ENCODE data around the gene GPR148.

GPR148 gene

DNA sequence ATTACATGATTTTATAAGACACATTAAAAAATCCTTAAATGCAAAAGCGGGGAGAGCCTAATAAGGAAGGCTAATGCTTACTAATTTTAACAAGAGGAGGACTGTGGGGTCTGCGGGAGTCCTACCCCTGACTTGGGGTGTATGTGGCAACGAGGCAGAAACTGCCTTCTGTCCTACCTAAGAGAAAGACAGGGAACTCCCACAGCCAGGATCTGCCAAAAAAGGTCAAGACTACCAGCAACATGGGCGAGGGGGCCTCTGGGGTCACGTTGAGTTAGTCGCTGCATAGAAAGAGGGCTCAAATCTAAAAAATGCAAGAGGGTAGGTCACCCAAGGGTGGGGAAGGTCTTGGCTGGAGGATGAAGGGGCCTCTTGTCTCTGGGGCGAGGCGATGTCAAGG, 25.9 kb downstream of the GPR148 start:
- no peak for DNase-seq

DNA sequence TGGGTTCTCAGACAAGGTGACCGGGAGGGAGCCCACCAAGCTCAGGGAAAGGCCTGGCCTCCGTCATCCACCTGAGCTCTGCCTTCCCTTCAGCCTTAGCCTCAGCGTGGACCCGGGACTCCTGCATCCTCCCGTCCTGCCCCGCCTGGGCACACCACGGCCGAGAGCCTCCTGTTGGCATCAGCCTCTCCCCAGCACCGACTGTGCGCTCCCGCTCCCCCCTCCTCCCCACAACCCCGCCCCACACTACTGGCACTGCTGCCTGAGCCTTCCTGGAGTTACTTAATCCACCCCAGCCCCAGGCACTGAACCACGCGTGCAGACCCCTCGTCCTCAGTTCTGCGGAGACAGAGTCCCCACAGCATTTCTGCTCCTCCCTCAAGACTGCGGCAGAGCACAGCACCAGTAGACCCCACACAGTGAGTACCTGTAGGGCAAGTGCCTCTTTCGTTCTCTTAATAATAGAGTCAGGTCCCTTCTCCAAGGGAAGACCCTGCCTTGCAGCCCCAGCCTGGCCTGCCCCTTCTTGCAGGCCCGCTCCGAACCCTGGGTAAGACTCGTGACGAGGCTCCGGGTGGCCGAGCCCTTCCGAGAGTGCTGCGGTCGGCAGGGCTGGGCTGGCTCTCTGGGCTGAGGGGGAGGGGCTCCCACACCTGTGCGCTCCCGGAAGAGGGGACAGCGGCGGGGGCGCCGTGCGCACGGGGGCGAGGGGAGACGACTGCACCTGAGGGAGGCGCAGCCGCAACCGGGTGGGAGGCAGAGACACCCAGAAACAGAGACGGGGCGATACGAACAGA, 26.6 kb downstream of the GPR148 start, which contains the start of gene AMER3:
AMER3 (plus strand) TSS at position 285 of the 797 bp plus-strand sequence. CDS start 6,533 bp downstream, outside the sequence.
- DNase-seq: no peak

DNA sequence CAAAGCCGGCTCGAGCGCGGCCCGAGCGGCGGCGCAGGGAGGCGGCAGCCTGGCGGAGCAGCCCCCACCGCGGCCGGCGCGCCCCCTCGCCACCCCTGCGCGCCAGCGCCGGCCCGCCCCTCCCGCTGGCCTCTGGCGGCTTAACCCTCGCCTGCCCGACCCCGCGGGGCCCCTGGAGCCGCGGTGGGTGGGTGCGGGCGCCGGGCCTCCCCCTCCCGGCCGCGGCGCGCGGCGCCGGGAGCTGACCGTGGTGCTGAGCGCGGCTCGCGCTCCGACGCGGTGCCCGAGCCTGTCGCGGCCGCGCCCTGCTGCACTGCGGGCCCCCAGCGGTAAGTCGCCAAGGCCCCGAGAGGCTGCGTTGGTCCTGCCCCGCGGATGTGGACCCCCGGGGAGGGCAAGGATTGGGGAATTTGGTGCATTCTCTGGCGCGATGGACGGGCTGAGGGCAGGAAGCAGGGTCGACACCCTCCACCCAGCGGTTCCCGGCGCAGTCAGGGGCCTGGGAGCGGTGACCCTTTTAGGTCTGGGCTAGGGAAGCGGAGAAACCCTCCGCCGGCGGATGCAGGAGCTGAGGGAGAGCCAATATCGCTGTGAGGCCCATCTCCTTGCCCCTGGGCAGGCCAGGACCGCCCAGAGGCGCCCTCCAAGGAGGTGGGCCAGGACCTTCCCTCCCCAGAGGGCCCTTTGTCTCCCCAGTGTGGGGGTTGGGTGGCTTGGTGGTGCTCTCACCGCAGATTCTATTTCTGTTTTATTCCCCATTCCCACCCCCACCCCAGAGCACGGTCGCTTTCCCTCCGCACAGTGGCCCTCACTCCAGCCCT, 27.4 kb downstream of the GPR148 start:
- DNase-seq: no peak

DNA sequence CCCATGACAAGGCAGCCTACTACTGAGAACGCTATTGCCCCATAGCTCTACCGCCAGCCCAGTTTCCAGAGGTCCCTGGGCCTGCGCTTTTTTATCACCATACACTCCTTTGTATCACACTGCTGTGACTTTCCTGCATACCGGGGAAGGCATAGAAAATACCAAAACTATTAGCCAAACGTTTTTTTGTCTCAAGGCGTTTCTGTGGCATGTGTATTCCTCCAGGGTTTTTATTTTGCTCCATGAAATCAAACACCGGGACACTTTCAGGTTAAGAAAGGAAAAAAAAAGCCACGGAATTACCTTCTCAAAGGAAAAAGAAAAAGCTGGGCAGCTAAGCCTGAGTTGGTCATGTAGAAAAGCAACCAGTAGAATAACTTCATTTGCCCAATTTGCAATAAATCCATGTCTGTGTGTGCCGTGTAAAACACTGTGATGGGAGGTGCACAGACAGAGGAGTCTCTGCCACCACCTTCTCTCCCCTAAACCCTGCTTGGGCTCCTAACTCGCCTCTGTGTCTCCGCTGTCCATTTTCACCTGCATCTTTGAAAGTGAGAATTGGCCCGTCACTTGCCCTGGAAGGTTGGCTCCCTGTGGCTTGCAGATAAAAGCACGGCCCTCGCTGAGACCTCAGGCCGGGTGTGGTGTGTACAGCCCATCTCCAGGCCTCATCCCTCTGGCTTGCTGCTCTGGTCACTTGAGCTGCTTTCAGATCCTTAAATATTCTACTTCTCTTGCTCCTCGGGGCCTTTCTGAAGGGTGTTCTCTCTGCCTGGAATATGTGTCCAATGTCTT, 28.2 kb downstream of the GPR148 start:
- DNase-seq: no peak

DNA sequence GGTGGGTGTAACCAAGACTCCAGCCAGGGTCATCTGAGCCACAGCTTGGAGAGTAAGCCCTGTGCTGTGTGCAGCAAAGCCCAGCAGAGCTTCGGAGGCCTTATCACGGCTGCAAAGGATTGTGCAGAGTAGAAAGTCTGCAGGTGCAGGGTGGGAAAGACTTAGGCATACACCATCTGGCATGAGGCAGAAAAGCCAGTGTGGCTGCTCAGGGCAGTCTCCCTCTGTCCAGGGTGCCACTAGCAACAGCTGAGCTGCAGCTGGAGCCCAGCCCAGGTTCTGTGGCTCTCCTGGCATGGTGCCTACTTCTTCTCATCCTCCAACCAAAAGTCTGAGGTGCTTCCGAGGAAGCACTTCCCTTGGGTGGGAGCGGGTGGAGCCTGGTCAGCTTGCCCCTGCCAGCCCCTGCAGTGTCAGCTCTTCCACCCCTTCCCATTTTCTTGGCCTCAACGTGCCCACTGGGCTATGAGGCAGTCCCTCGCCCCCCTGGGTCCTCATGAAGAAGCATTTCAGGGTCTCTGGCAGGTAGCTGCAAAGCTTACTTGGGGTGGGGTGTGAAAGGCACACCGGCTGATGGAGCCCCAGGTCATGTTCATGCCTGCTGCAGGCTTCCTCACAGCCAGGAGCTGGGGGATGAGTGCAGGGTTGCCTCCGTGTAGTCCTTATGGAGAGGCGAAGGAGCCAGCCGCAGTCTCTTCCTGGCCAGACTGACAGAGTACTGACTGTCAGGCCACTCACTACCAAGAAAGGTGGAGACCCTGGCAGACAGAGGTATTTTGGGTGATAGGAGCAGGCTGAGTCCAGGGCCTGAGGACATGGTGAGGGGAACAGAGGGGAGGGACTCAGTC, 31.3 kb downstream of the GPR148 start:
- DNase-seq: no peak

DNA sequence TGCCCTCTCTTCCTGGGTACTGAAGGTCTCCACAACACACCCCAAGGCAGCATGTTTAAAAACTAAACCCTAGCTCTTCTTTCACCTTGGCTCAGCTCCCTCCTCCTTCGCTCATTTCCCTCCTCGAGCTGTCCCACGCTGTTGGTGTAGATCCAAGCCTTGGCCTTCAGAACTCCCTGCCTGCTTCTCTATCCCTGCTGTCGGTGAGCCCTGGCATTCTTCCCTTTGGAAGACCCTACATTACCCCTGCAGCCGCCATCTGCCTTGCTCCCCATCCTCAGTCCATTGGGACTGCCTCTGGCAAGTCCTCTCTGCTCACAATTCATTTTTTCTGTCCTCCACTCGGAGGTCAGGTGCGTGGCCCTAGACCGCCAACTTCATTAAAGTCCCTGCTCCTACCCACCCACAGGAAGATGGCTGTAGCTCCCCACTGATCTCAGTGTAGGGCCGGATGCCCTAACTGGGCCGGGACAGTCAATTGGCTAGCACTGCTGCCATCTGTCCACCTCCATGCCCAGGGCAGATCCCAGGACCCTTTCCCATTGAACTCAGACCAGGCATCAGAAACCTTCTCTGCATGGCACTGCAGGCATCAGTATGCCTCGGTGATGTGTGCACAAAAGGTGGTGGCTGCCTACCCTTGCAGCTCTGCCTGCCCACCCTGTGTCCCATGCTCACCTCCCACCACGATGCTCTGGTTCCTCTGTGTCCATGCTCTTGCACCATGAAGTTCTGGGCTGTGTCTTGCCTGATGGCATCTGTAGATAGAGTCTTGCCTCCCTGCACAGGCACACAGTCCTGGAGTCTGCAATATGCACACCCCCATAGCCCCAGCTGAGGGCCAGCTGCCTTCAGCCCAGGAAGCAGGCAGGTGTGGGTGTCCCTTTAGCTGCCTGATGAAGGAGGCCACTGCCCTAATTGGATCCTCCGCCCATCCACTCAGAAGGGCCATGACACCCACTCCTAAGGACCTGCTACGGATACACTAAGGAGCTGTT, 32.2 kb downstream of the GPR148 start:
- no peak for DNase-seq

DNA sequence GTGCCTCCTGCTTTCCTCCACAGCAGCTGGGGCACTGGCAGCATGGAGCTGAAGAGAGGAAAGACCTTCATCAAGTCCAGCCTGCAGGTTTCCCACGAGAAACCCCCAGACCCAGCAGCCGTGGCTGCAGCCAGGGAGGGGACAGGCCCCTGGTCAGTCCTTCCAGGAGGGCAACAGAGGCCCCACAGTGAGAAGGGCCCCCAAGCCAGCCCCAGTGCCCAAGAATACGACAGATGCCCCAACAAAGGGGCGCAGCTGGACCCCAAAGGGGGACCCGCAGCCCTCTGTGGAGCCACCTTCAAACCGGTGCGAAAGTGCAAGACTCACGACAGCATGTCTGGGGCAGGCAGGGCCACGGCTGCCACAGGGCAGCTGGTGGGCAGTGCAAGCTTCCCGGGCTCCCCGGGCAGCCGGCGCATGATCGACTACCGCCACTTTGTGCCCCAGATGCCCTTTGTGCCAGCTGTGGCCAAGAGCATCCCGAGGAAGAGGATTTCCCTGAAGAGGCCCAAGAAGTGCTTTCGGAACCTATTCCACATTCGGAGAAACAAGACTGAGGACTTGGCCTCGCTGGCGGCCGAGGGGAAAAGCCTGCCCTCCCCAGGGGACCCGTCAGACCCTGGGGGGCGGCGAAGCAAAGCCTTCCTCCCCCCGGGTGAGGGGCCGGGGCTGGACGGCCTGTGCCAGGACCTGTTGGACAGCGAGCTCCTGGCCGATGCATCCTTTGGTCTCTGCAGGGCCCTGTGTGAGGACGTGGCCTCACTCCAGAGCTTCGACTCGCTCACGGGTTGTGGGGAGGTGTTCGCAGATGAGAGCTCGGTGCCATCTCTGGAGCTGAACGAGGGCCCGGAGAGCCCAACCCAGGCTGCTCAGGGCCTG, 33.4 kb downstream of the GPR148 start:
- no peak for DNase-seq

DNA sequence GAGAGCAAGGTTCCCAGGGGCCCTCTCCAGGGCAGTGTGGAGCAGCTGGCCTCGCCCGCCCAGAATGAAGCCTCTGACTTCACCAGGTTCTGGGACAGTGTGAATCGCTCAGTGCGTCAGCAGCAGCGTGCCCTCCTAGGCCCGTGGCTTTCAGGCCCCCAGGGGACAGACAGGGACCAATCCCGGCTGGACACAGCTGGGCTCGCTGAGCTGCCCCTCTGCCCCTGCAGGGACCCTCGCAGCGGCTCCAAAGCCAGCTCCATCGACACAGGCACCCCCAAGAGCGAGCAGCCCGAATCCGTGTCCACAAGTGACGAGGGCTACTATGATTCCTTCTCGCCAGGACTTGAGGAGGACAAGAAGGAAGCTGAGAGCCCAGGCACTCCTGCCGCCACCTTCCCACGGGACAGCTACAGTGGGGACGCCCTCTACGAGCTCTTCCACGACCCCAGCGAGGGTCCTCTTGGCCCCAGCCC, 34.1 kb downstream of the GPR148 start:
- no peak for DNase-seq

DNA sequence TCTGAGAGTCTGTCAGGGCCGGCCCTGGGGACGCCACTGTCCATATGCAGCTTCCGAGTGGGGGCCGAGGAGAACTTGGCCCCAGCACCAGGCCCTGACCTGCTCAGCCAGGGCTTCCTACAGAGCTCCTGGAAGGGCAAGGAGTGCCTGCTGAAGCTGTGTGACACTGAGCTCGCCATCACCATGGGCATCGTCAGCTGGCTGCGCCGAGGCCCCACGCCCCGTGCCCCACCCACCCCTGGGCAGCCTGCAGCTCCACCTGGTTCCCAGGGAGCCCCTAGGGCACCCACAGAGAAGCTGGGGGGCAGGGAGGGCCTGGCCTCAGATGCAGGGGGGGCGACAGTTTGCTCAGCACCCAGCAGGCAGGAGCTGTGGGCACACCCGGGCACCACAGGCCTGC, 34.5 kb downstream of the GPR148 start:
- no peak for DNase-seq

DNA sequence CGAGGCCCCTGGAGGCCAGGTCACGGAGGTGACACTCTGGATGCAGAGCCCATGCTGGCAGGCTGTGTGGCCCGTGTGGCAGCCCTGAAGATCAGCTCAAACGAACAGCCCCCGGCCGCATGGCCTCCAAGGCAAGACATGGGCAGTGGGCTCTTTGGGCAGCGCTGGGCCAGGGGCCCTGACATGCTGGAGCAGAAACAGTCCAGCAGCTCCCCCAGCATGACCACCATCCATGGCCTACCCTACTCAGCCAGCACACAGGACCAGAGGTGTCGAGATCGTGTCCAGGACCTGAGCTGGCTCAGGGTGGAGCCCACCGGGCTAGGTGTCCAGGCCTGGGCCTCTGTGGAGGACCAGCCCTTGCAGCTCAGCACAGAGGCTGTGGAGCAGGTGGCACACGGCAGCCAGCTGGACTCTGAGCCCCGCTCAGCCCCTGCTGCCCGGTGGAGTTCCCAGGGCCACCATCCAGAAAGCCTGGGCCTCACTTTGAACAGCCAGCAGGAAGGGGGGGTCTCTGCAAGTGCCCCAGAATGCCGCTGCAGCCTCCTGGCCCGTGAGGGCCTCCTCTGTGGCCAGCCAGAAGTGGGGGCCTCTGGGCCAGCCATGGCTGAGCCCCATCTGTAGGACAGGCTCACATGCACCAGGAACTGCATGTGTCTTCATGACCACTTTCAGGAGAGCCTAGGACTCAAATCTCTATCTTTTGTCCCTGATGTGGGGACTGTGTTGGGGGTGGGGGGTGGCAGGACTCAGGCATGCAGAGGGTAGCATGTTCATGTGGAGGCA, 35.4 kb downstream of the GPR148 start:
- no peak for DNase-seq

DNA sequence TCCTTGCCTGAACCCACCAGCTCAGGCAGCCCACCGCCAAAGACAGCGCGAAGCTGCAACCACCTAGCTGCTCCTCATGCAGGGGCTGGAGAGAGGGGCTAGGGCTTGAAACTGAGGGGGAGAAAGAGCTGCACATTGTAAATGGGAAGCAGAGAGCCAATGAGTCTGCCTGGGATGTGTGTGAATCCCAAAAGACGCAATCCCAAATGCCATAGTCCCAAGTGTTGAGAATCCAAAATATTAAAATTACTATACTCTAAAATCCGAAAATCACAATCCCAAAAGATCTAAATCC, 35.9 kb downstream of the GPR148 start:
- DNase-seq: no peak

DNA sequence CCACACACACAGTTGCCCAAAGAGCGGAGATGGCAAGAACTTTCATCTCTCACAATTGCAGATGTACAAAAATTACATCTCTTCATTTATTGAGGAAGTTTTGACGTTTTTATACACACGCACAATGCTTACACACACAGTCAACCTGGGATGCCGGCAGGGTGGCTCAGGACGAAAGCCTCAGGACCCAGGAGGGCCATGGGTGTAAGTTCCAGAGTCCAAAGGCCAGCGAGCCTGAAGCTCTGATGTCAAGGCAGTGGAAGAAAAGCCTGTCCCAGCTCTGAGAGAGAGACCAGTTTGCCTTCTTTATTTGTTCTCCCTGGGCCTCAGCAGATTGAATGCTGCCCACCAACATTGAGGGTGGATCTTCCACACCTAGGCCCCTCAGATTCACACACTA, 36.6 kb downstream of the GPR148 start:
- no peak for DNase-seq

DNA sequence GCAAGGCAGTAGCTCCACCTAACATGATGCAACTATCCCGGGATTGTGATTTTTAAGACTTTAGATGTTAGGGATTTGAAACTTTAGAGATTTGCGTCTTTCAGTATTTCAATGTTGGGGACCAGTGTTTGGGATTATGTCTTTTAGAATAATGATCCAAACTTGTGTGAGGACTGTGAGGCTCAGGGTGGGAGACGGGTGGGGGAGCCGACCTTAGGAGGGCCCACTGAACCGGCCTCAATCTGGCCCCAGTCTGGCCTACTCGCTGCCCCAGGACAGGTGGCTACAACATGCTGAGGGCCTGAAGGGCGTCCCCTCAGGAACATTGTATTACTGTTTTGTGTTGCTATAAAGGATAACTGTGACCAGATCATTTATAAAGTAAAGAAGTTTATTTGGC, 37.2 kb downstream of the GPR148 start:
- no peak for DNase-seq

DNA sequence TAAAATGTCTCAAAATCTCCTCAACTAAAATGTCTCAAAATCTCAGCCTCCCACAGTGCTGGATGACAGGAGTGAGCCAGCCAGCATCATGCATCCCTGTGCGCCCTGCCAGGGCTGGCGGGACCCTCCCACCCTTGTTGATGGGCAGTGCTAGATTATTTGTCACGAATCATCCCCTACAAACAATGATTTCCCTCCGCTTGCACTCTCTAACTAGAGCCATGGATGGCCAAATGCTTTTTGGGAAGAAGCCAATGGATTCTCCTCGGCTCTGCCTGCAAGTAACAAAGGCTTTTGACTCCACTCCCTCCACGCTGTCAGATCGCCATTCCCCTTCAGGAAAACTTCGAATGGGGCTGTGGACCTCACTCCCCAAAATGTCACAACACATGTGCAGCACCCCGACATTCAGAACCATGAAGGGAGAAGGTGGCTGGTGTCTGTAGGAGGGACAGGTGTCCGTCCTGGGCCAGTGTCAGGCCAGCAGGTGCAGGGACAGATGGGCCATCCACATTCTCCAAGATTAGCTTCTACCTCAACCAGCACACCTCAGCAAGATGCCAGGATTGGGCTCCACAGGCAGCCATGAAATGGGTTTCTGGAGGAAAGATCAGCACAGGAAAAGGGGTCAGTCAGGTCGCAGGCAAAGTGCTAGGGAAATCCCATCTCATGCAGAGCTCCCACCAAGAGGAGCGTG, 38.0 kb downstream of the GPR148 start:
- DNase-seq: no peak

DNA sequence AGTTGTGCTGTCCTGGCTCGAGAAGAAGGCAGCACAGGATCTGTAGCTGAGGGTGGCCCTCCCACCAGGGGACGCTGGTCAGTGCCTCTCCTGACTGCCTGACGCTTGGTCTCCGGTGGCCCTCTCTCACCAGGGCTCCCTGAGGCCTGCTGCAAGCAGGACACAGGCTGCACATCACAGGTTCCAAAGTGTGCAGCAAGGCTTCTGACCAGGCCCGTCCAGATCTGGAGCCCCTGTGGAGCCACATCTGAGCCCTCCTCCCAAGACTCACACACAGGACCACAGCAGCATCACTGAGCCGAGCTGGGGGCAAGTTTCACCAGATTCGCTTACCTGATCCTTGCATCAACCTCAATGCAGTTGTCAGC, 38.5 kb downstream of the GPR148 start:
- no peak for DNase-seq

DNA sequence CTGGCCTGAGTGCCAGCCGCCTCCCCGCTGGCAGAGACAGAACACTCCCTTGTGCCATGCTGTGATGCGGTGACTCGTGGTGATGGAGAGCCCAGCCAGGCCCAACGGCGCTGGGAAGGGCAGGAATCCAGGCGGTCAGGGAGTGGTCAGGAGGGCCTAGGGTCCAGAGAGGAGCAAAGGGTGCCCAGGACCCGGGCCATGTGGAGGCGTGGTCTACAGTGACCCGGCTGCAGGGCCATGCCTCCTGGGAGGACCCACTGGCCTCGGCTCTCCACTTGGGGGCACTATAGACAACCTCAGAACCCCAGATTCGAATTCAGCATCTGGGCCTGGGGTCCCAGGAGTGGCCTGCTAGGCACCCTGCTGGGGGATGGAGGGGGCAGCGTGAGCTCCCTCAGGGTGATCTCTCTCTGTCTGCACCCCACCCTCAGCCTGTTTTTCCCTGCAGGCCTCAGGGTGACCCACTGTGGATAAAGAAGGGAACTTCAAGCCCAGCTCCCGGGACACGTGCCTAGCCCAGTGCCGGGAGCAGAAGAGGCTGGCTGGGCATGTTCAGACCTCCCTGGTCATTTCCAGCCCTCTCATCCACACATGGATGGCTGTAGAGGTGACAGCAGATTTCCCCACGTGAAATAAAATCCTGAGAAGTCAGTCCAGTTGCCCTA, 39.5 kb downstream of the GPR148 start:
- no peak for DNase-seq

DNA sequence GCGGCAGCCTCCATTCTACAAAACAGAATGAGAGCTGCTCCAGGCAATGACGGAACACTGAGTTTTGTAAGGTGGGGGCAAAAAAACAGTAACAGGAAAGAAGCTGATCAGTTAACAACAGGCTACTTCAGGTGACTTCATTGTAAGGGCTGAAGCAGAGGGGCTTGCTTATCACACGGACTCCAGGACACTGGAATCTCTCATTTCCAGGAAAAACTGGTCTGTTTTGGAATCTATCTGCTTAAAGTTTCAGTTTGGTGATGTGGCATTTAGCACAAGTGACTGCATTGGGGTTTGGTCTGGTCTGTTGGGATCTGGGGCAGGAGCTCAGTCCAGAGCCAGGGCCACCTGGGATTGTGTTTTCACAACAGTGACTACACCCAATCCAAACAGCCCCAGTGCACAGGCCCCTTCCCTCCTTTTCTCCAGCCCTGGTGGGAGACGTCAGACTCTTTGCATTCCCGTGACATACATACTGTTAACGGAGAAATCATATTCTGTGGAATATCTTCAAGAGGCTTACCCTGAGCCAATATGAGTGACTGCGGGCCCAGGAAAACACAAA, 40.6 kb downstream of the GPR148 start:
- no peak for DNase-seq

DNA sequence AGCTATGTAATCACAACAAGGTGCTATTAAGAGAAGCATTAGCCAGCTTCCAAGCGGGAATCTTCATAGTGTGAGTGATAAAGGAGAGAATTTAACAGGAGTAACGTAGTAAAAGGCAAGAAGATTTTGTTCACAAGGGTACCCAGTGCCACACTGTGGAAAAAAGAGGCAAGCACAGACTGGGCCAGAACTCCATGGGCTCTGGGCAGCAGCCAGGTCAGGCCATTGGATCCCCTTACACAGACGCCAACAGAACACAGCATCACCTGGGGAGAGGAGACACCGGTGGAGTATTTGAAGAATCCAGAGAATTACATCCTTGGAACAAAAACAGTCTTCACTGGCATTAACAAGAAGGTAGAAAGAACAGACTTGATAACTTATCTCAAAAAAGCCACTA, 47.7 kb downstream of the GPR148 start:
- no peak for DNase-seq
